HG02840 (cell line): Measurements from ENCODE around the gene KCNH1.
A peak's percentile ranks its signal among the peaks of the same experiment; 100 is the strongest.

ENCODE experiments used
- ATAC-seq: cut with Tn5 transposase; IDR thresholded peaks from one replicate; pipeline ENCODE4 v1.9.1; 2021; ENCODE audit warnings: mild to moderate bottlenecking, moderate library complexity, moderate number of reproducible peaks; ENCODE audit not compliant: unreplicated experiment, low FRiP score

KCNH1 gene

GRCh38 chr1:210696709-210697108 is 437.2 kb downstream of the KCNH1 start:
- peak; percentile 64 for ATAC-seq

- ATAC-seq, result no peak
These were observed 438.9 kb downstream of the KCNH1 start for GRCh38 chr1:210695026-210695425.

- ATAC-seq, result no peak
These were observed 441.2 kb downstream of the KCNH1 start for GRCh38 chr1:210692796-210693195.

GRCh38 chr1:210691039-210691610 is 442.8 kb downstream of the KCNH1 start:
- ATAC-seq, result no peak

DNA sequence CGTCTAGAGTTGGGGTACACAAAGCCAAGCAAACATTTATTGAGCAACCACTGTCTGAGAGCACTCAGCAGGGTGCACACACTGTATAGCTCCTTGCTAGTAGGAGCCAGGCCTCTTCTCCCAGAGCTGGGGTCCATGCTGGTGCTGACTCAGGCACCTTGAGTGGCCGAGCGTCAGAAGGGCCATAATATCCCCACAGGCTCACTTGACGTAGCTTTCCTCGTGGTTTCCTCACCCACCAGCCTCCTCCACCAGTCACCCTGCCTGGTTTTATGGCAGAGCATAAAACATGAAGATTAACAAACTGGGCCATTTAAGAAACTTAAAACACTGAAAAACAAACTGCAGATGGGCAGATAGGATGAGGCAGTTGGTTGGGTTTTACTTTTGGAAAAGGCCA is 443.7 kb downstream of the KCNH1 start:
- ATAC-seq, result no peak

GRCh38 chr1:210689826-210690225 is 444.1 kb downstream of the KCNH1 start:
- ATAC-seq, result no peak

- ATAC-seq, result no peak
These were observed 445.3 kb downstream of the KCNH1 start for GRCh38 chr1:210688512-210689234.

- ATAC-seq, result no peak
These were observed 446.2 kb downstream of the KCNH1 start for GRCh38 chr1:210687582-210688279.

- no peak for ATAC-seq
These were observed 447.1 kb downstream of the KCNH1 start for GRCh38 chr1:210686841-210687240.

DNA sequence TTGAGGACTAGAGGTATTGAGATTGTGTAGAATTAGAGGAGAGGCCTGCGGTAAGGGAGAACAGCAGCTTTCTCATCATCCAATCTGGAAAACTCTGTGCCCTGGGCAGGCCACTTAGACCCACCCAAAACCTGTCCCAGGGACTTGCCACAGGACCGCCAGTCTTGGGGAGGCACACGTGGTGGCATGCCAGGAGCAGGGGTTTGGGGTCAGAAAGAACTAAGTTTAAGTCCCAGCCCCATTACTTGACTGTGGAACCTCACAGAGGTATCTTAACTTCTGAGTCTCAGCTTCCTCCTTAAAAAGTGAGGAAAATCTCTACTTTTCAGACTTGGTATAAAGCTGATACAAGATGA is 448.7 kb downstream of the KCNH1 start:
- ATAC-seq, result no peak

DNA sequence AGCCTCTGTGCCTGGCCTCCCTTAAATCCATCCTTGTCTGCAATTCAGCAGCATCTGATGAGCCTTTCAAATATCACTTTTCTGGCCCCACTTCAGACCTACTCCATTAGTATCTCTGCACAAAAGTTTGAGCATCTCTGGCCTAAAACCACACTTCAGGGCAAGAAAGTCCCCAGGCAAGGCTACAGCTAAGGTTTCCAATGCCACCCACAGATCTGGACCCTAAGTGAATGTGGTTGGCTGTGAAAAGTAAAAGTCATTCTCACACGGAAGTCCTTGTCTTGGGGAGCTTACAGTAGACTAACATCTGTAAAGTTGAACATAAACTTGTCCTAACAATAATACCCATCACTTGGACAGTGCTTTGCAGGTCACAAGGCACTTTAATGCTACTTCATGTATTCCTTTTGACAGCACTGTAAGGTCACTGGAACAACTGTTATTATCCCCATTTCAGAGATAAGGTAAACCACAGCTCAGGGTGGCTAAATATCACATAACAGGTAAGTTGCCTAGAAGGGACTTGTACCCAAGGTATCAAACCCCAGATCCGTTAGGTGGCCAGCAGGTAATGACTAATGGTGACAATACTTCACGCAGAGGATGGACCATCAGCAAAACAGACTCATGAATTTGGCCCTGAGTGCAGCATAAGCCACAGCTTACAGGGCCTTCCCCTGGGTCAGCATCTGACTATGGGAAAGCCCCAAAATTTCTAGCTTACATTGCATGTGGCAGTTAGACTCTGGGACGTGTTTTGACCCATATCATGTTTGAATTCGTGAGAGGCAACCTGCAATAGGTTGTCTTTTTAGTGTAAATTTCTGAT is 449.3 kb downstream of the KCNH1 start:
- ATAC-seq, result peak; percentile 90

- ATAC-seq, result no peak
These were observed 450.4 kb downstream of the KCNH1 start for GRCh38 chr1:210683403-210684047.

DNA sequence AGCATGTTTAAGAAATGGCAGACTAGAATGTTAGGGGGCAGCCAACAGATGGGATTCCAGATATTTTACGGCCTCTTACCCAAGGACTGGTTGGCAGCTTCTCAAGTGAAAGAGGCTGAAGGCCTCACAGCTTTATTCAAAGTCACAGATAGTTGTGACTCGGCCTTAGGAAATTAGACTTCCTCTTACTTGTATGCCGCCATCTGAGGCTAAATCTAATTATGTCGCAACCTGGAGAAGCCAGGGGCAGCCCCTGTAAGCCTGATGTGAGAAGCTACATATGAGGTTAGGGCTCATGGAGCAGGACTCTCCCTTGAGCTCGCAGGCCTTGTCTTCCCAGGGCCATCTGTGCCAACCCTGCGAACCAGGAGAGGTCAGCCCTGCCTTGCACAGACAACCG is 452.8 kb downstream of the KCNH1 start:
- no peak for ATAC-seq

GRCh38 chr1:210678306-210678705 is 455.6 kb downstream of the KCNH1 start:
- no peak for ATAC-seq

GRCh38 chr1:210677533-210677932 is 456.4 kb downstream of the KCNH1 start:
- ATAC-seq, result no peak

DNA sequence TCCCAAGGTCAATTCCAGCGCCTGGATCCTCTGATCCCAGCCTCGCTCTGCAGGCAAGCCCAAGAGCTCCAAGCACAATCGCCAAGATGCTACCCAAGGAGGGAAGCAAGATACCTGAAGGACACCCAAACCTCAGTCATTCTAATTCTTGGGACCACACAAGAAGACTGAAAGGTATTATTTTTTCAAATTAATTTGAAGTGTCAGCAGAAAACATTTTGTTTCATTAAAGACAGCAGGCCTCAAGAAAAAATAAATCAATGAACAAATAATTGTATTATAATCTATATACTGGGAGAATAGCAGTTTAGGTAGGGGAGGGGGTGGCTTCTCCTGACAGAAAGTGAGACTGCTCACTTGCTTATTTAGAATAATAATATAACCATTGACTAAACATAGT is 457.4 kb downstream of the KCNH1 start:
- no peak for ATAC-seq

DNA sequence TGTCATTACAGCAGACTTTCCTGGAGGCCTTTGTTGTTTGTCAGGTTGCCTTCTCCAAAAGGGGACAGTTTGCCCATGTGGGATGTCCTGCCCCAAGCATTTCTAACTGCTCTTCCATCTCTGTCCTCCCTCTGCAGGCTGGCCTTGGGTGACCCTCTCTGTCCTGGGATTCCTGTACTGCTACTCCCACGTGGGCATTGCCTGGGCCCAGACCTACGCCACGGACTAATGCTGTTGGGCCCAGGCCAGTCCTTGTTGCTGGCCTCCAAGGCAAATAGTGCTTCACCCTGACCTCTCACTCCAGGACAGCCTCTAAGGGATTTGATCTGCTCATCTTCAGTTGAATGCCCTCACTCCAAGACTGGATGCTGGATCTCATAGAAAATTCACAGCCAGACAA is 459.8 kb downstream of the KCNH1 start:
- ATAC-seq, result no peak

GRCh38 chr1:210669951-210670350 is 464.0 kb downstream of the KCNH1 start:
- ATAC-seq, result no peak

DNA sequence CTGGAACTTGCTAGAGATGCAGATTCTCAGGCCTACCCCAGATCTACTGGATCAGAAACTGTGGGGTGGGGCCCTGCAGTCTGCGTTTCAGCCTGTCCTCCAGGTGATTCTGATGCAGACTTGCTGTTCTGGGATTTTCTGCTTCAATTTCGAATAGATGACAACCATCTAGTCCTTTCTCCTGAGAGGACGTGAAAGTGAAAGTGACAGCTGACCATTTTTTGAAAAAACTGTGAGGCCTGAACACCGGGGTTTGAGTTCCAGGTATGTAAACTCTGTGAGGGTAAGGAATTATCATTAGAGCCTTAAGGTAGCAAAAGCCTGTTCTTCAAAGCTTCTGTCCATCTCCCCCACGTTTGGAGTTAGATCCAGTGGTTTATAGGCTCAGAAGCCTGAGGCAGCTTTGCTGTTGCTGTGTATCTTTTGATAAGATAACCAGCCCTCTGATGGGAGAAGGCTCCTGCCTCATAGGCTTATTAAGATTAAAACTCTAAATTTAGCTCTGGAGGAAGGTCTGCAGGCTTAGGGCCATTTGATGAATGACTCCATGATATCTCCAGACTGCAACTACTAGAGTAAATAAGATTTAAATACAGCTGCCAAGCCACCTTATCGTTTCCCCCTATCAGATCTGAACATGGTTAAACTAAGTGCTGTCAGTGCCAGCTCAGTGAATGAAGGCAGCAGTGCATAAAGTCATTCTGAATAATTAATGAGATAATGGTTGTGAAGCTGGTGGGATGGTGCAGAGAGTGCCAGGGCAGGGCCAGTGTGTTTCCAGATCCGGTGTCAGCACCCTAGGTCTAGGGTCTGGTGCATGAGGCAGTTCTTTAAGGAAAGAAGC is 470.0 kb downstream of the KCNH1 start:
- no peak for ATAC-seq
